ENCODE data around the gene EEF1AKMT3. TPM values are rescaled to one million over a fixed set of nuclear protein-coding genes. Genes with fewer than 3 reads are reported as not detected.

The EEF1AKMT3 gene
- total and polyA plus RNA-seq, 2 experiments from 2014 or later = 1.3 to 5.3 TPM

- ATAC-seq = peak; percentile 15
- Histone ChIP-seq H3K4me2 (peak overlapping the region; percentile 97), H3K9me2 (ENCODE audit: insufficient read depth) (no peaks in the 10 kb centered on the region), H4K20me1 (replicated peaks; ENCODE audit: insufficient read depth) (0 out of 2 replicates have a peak, but pooled peaks cover 7% of the 10 kb centered on the region), H3K4me1 (ENCODE audit: insufficient read depth) (peaks cover 21% of the 10 kb centered on the region; the same call in 1 of the 2 replicates), H2AFZ (peak overlapping the region; percentile 95; the same call in 1 of the 2 replicates), H3K4me3 (peak overlapping the region; percentile 83), H3K79me2 (replicated peaks; ENCODE audit: insufficient read depth) (no peaks in the 10 kb centered on the region), H3K27ac (ENCODE audit: low read depth) (no peak overlapping the region), H3F3A (replicated peaks; ENCODE audit: low read depth) (peaks cover 11% of the 10 kb centered on the region), H3K27me3 (ENCODE audit: insufficient read depth) (peaks cover 71% of the 10 kb centered on the region), H3K36me3 (ENCODE audit: insufficient read depth) (no peaks in the 10 kb centered on the region; the same call in 1 of the 2 replicates)
- peaks cover 36% of the 10 kb centered on the region for H3K4me1 Mint-ChIP-seq
- H3K4me3 Mint-ChIP-seq = peak overlapping the region; percentile 68
- peak; percentile 36 for DNase-seq (ENCODE audit: low spot score)
- H3K27me3 Mint-ChIP-seq (ENCODE audit: insufficient read depth, low read depth, poor library complexity) = peaks cover 46% of the 10 kb centered on the region
- TF ChIP-seq ETS1 (IDR thresholded peaks at IDR 0.05) (no peak), EZH2 (IDR thresholded peaks at IDR 0.05; ENCODE audit: low read depth, unreplicated experiment) (peak; percentile 84)
- no peak overlapping the region for H3K27ac Mint-ChIP-seq
- no peaks in the 10 kb centered on the region for H3K9me3 Mint-ChIP-seq
- peaks cover 29% of the 10 kb centered on the region for H3K36me3 Mint-ChIP-seq (ENCODE audit: low read depth)
These were observed 6.5 kb upstream of the EEF1AKMT3 start for GRCh38 chr12:57765698-57766463.

DNA sequence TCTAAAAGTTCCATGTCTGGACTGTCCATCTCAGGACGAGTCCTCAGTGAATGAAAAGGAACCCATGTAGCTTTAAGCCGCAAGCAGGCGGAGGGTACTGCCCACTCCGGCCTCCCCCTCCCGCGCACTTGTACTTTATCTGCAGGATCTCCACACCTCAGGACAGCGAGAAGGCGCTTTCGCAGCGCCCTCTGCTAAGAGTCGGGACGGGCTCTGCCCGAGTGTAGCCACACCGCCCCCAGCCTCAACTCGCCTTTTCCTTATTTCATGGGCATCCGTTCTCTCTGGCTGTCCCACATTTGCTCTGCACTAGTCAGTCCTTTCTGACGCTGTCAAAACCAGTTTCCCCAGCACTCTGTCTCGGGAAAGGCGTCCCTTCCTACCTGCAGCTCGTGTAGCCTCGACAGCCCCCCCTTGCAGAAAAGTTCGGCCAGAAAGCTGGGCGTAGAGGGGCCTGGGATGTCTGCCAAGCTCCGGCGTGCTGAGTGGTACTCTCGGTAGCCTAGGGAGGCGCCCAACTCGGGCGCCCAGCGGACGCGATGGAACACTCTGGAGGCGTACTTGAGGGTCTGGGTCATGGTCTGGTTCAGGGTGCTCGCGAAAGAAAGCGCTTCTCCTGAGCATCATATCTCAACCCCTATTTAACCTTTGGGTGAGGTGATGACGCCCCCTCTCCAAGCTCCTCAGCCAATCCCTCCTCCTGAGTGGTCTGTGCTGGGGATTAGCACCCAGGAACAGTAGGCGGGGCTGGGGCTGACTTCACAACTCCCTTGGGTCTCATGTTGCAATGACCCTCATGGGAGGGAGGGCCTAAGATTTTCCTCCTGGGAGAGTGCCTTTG, 5.7 kb upstream of the EEF1AKMT3 start, which contains the start of gene CYP27B1:
Gene CYP27B1, minus strand, starts transcription at position 615 of the 841 bp plus-strand sequence. Its CDS starts 37 bp downstream, at position 578.
- H3K27me3 ChIP-seq (ENCODE audit: insufficient read depth) = peaks cover 63% of the 10 kb centered on the region
- Mint-ChIP-seq H3K27me3 (ENCODE audit: insufficient read depth, low read depth, poor library complexity) (peaks cover 42% of the 10 kb centered on the region), H3K36me3 (ENCODE audit: low read depth) (peaks cover 35% of the 10 kb centered on the region), H3K9me3 (no peaks in the 10 kb centered on the region), H3K4me3 (peak within 1 kb of the TSS; percentile 68), H3K27ac (no peak within 1 kb of the TSS), H3K4me1 (peaks cover 39% of the 10 kb centered on the region)
- no peak within 1 kb of the TSS for H3K27ac ChIP-seq (ENCODE audit: low read depth)
- peak; percentile 54 for ATAC-seq
- peak; percentile 86 for DNase-seq (ENCODE audit: low spot score)
- no peak within 1 kb of the TSS; the same call in 1 of the 2 replicates for H2AFZ ChIP-seq
- peak within 1 kb of the TSS; percentile 83 for H3K4me3 ChIP-seq
- peaks cover 11% of the 10 kb centered on the region for H3F3A ChIP-seq (replicated peaks; ENCODE audit: low read depth)
- peaks cover 21% of the 10 kb centered on the region; the same call in 1 of the 2 replicates for H3K4me1 ChIP-seq (ENCODE audit: insufficient read depth)
- no peaks in the 10 kb centered on the region; the same call in 1 of the 2 replicates for H3K36me3 ChIP-seq (ENCODE audit: insufficient read depth)
- 0 out of 2 replicates have a peak, but pooled peaks cover 7% of the 10 kb centered on the region for H4K20me1 ChIP-seq (replicated peaks; ENCODE audit: insufficient read depth)
- no peaks in the 10 kb centered on the region for H3K9me2 ChIP-seq (ENCODE audit: insufficient read depth)
- H3K79me2 ChIP-seq (replicated peaks; ENCODE audit: insufficient read depth) = no peaks in the 10 kb centered on the region
- H3K4me2 ChIP-seq = peak within 1 kb of the TSS; percentile 97
- TF ChIP-seq EZH2 (IDR thresholded peaks at IDR 0.05; ENCODE audit: low read depth, unreplicated experiment) (peak; percentile 30), ZNF114 (CRISPR knock-in tag; IDR thresholded peaks at IDR 0.05) (no peak), STAT1 (IDR thresholded peaks at IDR 0.05; ENCODE audit: unreplicated experiment) (no peak), POLR2AphosphoS5 (IDR thresholded peaks at IDR 0.05; ENCODE audit: low read depth) (peak; percentile 34; the same call in 1 of the 2 replicates), EZH2phosphoT487 (IDR thresholded peaks at IDR 0.05; ENCODE audit: unreplicated experiment) (no peak), ETS1 (IDR thresholded peaks at IDR 0.05) (no peak), JUNB (IDR thresholded peaks at IDR 0.05; ENCODE audit: unreplicated experiment) (no peak), CTCF (conservative IDR thresholded peaks at IDR 0.05; ENCODE audit: low read depth in 2 of 2) (no peak), ZNF331 (CRISPR knock-in tag; IDR thresholded peaks at IDR 0.05; ENCODE audit: low read depth) (no peak)
